Measurements from ENCODE around the gene RBM8A. TPM values are rescaled to one million over a fixed set of nuclear protein-coding genes. Genes with fewer than 3 reads are reported as not detected.

RBM8A gene
- total RNA-seq, 1 experiment from 2014 or later = 482 TPM

DNA sequence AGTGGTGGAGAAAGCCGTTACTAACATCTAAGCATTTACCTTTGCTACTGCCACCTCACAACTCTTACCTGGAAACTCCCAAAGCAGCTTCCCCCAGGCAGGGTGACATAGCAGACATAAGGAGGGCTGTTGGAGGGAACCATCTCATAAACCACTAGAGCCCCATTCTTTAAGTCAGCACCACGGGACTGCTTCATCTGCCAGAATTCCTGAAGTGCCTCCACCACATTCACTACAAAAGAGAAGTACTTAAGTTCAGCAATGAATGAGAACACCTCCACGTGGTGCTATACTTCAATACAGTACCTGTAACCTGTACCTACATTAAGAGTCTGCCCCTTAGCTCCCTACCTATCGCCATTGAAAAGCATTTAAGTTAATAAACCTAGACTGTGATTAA is 20.3 kb upstream of the RBM8A start:
- Histone ChIP-seq H3K9me3 (ENCODE audit: low read length) (no peaks in the 10 kb centered on the region), H3F3A (ENCODE audit: low read length, unreplicated experiment) (no peaks in the 10 kb centered on the region), H3K4me2 (ENCODE audit: low read length) (no peak overlapping the region), H4K20me1 (ENCODE audit: low read length) (no peaks in the 10 kb centered on the region), H3K9me2 (replicated peaks; ENCODE audit: low read length) (no peaks in the 10 kb centered on the region), H2AFZ (ENCODE audit: low read length) (no peak overlapping the region), H3K9ac (ENCODE audit: low read length) (no peak overlapping the region), H3K4me3 (ENCODE audit: low read length) (no peak overlapping the region), H3K27me3 (ENCODE audit: low read length) (no peaks in the 10 kb centered on the region), H3K27ac (ENCODE audit: low read length) (no peak overlapping the region), H3K4me1 (ENCODE audit: insufficient read depth, low read length) (no peaks in the 10 kb centered on the region), H3K36me3 (ENCODE audit: low read depth, low read length) (no peaks in the 10 kb centered on the region), H3K79me2 (ENCODE audit: low read length) (no peaks in the 10 kb centered on the region)
- DNase-seq = no peak
- CTCF ChIA-PET = no interaction called here
- no peak for ATAC-seq
- no TSS peak for BruUV-seq (replicated peaks)
- TF ChIP-seq, protein P1, sequence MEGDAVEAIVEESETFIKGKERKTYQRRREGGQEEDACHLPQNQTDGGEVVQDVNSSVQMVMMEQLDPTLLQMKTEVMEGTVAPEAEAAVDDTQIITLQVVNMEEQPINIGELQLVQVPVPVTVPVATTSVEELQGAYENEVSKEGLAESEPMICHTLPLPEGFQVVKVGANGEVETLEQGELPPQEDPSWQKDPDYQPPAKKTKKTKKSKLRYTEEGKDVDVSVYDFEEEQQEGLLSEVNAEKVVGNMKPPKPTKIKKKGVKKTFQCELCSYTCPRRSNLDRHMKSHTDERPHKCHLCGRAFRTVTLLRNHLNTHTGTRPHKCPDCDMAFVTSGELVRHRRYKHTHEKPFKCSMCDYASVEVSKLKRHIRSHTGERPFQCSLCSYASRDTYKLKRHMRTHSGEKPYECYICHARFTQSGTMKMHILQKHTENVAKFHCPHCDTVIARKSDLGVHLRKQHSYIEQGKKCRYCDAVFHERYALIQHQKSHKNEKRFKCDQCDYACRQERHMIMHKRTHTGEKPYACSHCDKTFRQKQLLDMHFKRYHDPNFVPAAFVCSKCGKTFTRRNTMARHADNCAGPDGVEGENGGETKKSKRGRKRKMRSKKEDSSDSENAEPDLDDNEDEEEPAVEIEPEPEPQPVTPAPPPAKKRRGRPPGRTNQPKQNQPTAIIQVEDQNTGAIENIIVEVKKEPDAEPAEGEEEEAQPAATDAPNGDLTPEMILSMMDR (conservative IDR thresholded peaks at IDR 0.05; ENCODE audit: low read depth, low read length) = no peak
- no peak for TF ChIP-seq EZH2phosphoT487 (IDR thresholded peaks at IDR 0.05; ENCODE audit: borderline replicate concordance, low read length)
- TF ChIP-seq EZH2 (IDR thresholded peaks at IDR 0.05; ENCODE audit: low read length, unreplicated experiment) = no peak
- POLR2A ChIA-PET (ENCODE audit: unreplicated experiment) = no interaction called here
- intact Hi-C loops (cut with micrococcal nuclease) = no loop called here

DNA sequence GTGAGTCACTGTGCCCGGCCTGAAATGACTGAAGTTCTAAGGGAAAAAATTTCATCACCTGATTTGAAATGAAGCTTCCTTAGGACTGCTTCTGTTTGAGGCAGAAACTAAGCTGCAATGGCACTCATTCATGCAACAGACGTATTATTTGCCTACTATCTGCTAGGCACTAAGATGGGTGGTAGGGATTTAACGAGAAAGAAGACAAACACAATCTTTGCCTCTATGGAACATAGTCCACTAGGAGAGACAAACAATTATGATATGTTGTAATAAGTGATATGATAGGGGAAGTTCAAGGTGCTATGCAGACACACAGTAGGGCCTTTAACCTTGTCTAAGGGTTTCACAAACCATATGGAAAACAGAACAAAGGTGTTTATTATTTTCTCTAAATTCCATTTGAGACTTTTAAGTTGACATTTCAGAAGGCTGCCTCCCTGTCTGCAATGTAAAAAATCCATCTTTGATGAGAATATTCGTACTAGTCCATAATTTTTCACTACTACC is 19.2 kb upstream of the RBM8A start:
- Histone ChIP-seq H3F3A (ENCODE audit: low read length, unreplicated experiment) (no peaks in the 10 kb centered on the region), H3K9me2 (replicated peaks; ENCODE audit: low read length) (no peaks in the 10 kb centered on the region), H3K4me2 (ENCODE audit: low read length) (no peak overlapping the region), H3K36me3 (ENCODE audit: low read depth, low read length) (no peaks in the 10 kb centered on the region), H3K27me3 (ENCODE audit: low read length) (no peaks in the 10 kb centered on the region), H3K79me2 (ENCODE audit: low read length) (no peaks in the 10 kb centered on the region), H4K20me1 (ENCODE audit: low read length) (no peaks in the 10 kb centered on the region), H3K9ac (ENCODE audit: low read length) (no peak overlapping the region), H3K4me1 (ENCODE audit: insufficient read depth, low read length) (no peaks in the 10 kb centered on the region), H3K4me3 (ENCODE audit: low read length) (no peak overlapping the region), H2AFZ (ENCODE audit: low read length) (no peak overlapping the region), H3K9me3 (ENCODE audit: low read length) (no peaks in the 10 kb centered on the region), H3K27ac (ENCODE audit: low read length) (no peak overlapping the region)
- BruUV-seq (replicated peaks) = no TSS peak
- DNase-seq = no peak
- ChIA-PET CTCF (no interaction called here), POLR2A (ENCODE audit: unreplicated experiment) (no interaction called here)
- TF ChIP-seq EZH2 (IDR thresholded peaks at IDR 0.05; ENCODE audit: low read length, unreplicated experiment) (no peak), EZH2phosphoT487 (IDR thresholded peaks at IDR 0.05; ENCODE audit: borderline replicate concordance, low read length) (no peak)
- TF ChIP-seq, protein P1 (conservative IDR thresholded peaks at IDR 0.05; ENCODE audit: low read depth, low read length) = no peak
- no peak for ATAC-seq
- intact Hi-C loops (cut with micrococcal nuclease) = no loop called here

DNA sequence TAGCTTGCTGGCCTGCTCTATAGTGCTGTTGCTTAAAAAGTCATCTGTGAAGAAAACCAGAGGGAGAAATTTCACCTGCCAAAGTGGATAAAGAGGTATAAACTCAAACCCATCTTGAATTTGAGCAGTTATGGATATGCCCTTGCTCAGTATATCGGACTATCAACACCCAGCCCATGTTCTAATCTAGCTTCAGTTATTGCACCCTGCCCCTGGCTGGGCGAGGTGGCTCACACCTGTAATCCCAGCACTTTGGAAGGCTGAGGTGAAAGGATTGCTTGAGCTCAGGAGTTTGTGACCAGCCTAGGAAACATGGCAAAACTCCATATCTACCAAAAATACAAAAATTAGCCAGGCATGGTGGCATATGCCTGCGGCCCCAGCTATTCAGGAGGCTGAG is 17.2 kb upstream of the RBM8A start:
- Histone ChIP-seq H3K4me3 (ENCODE audit: low read length) (no peak overlapping the region), H3K9me3 (ENCODE audit: low read length) (no peaks in the 10 kb centered on the region), H4K20me1 (ENCODE audit: low read length) (no peaks in the 10 kb centered on the region), H3K9me2 (replicated peaks; ENCODE audit: low read length) (no peaks in the 10 kb centered on the region), H3K27me3 (ENCODE audit: low read length) (no peaks in the 10 kb centered on the region), H3F3A (ENCODE audit: low read length, unreplicated experiment) (no peaks in the 10 kb centered on the region), H3K9ac (ENCODE audit: low read length) (no peak overlapping the region), H3K4me1 (ENCODE audit: insufficient read depth, low read length) (no peaks in the 10 kb centered on the region), H3K36me3 (ENCODE audit: low read depth, low read length) (no peaks in the 10 kb centered on the region), H3K79me2 (ENCODE audit: low read length) (no peaks in the 10 kb centered on the region), H2AFZ (ENCODE audit: low read length) (no peak overlapping the region), H3K27ac (ENCODE audit: low read length) (no peak overlapping the region), H3K4me2 (ENCODE audit: low read length) (no peak overlapping the region)
- no TSS peak for BruUV-seq (replicated peaks)
- TF ChIP-seq EZH2phosphoT487 (IDR thresholded peaks at IDR 0.05; ENCODE audit: borderline replicate concordance, low read length) = no peak
- TF ChIP-seq, protein P1 (conservative IDR thresholded peaks at IDR 0.05; ENCODE audit: low read depth, low read length) = no peak
- no peak for TF ChIP-seq EZH2 (IDR thresholded peaks at IDR 0.05; ENCODE audit: low read length, unreplicated experiment)
- intact Hi-C loops (cut with micrococcal nuclease) = no loop called here
- ATAC-seq = no peak
- ChIA-PET CTCF (no interaction called here), POLR2A (ENCODE audit: unreplicated experiment) (no interaction called here)
- no peak for DNase-seq

Measured in PC-3 (cell line).